MM.1S (cell line): ENCODE data around the gene CNNM1.

Experiments used
- DNase-seq: peaks from one replicate; pipeline ENCODE4 v3.0.0-alpha.2; 2015
- H2AFZ ChIP-seq: fragments of 300-600 bp; sonication (generic); 2 replicates; pipeline ENCODE4 v1.6.0; 2016; ENCODE audit warnings: antibody characterized with exemption, low read length
- H3F3A ChIP-seq: fragments of 300-600 bp; sonication (generic); 2 replicates; pipeline ENCODE4 v1.6.1; 2016; ENCODE audit warnings: mild to moderate bottlenecking, antibody characterized with exemption, low read length, moderate library complexity, mixed read lengths; ENCODE audit not compliant: insufficient read depth
- H3K27ac ChIP-seq: fragments of 300-600 bp; sonication (generic); 2 replicates; pipeline ENCODE4 v1.5.1; 2016; ENCODE audit warnings: mild to moderate bottlenecking, low read length
- H3K27me3 ChIP-seq: fragments of 300-600 bp; sonication (generic); replicated peaks from 2 replicates; pipeline ENCODE4 v1.6.0; 2016; ENCODE audit warnings: low read length; ENCODE audit not compliant: insufficient read depth
- H3K36me3 ChIP-seq: fragments of 300-600 bp; sonication (generic); replicated peaks from 2 replicates; pipeline ENCODE4 v1.6.1; 2016; ENCODE audit warnings: mild to moderate bottlenecking, low read length, mixed read lengths; ENCODE audit not compliant: insufficient read depth
- H3K4me1 ChIP-seq: fragments of 300-600 bp; sonication (generic); 2 replicates; pipeline ENCODE4 v1.6.1; 2016; ENCODE audit warnings: low read length, mixed read lengths
- H3K4me2 ChIP-seq: fragments of 300-600 bp; sonication (generic); 2 replicates; pipeline ENCODE4 v1.6.0; 2016; ENCODE audit warnings: low read depth, low read length
- H3K4me3 ChIP-seq: fragments of 300-600 bp; sonication (generic); 2 replicates; pipeline ENCODE4 v1.5.1; 2016; ENCODE audit warnings: low read length, mixed read lengths
- H3K79me2 ChIP-seq: fragments of 300-600 bp; sonication (generic); 2 replicates; pipeline ENCODE4 v1.6.1; 2016; ENCODE audit warnings: mixed run types, low read length, mixed read lengths
- H3K9ac ChIP-seq: fragments of 300-600 bp; sonication (generic); 2 replicates; pipeline ENCODE4 v1.6.1; 2016; ENCODE audit warnings: low read length, mixed read lengths
- H3K9me2 ChIP-seq: fragments of 300-600 bp; sonication (generic); replicated peaks from 2 replicates; pipeline ENCODE4 v1.6.1; 2016; ENCODE audit warnings: mild to moderate bottlenecking, low read length, mixed read lengths; ENCODE audit not compliant: insufficient read depth
- H3K9me3 ChIP-seq: fragments of 300-600 bp; sonication (generic); replicated peaks from 2 replicates; pipeline ENCODE4 v1.6.1; 2016; ENCODE audit warnings: mild to moderate bottlenecking, low read length, mixed read lengths; ENCODE audit not compliant: insufficient read depth
- H4K20me1 ChIP-seq: fragments of 300-600 bp; sonication (generic); 2 replicates; pipeline ENCODE4 v1.6.1; 2016; ENCODE audit warnings: mild to moderate bottlenecking, low read length, moderate library complexity, mixed read lengths; ENCODE audit not compliant: insufficient read depth
- EZH2 ChIP-seq: fragments of 300-600 bp; sonication (generic); optimal IDR thresholded peaks from 2 replicates; pipeline ENCODE3; 2017; ENCODE audit warnings: low read depth, mild to moderate bottlenecking, antibody characterized with exemption, low read length, mixed read lengths
- EZH2phosphoT487 ChIP-seq: fragments of 300-600 bp; sonication (generic); IDR thresholded peaks from 2 replicates; pipeline ENCODE4 v1.6.1; 2018; ENCODE audit warnings: antibody characterized with exemption, low read length
- TF ChIP-seq, protein P1 (sequence below): fragments of 300-600 bp; sonication (generic); IDR thresholded peaks from 2 replicates; pipeline ENCODE4 v1.5.1; 2016; ENCODE audit warnings: antibody characterized with exemption, low read length, mixed read lengths

Gene CNNM1

DNA sequence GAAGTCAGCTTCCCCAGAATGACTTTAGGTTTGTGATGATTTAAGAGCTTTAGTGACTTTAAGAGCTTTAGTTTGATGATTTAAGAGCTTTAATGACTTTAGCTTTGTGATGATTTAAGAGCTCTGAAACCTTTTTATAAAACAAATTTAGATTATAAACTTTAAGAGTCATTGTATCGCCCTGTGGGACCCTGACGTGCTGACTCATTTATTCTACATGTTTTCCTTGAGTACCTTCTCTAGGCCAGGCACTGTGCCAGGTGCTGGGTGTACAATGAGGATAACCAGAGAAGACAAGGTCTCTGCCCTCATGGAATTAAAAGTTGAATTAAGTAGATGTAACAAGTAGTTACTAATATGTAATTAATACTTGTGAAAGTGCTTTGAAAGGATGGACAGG is 45.4 kb downstream of the CNNM1 start:
- DNase-seq, result no peak
- TF ChIP-seq EZH2, result no peak
- no peaks in the 10 kb centered on the region for H3F3A ChIP-seq
- no peaks in the 10 kb centered on the region for H4K20me1 ChIP-seq
- H3K27ac ChIP-seq, result no peak overlapping the region
- no peak overlapping the region for H3K4me3 ChIP-seq
- H3K4me2 ChIP-seq, result no peak overlapping the region
- no peaks in the 10 kb centered on the region for H3K36me3 ChIP-seq
- no peaks in the 10 kb centered on the region for H3K79me2 ChIP-seq
- peaks cover 15% of the 10 kb centered on the region for H3K4me1 ChIP-seq
- no peak overlapping the region for H2AFZ ChIP-seq
- H3K9me3 ChIP-seq, result no peaks in the 10 kb centered on the region
- no peaks in the 10 kb centered on the region for H3K9me2 ChIP-seq
- no peak overlapping the region for H3K9ac ChIP-seq
- H3K27me3 ChIP-seq, result peaks cover 42% of the 10 kb centered on the region

DNA sequence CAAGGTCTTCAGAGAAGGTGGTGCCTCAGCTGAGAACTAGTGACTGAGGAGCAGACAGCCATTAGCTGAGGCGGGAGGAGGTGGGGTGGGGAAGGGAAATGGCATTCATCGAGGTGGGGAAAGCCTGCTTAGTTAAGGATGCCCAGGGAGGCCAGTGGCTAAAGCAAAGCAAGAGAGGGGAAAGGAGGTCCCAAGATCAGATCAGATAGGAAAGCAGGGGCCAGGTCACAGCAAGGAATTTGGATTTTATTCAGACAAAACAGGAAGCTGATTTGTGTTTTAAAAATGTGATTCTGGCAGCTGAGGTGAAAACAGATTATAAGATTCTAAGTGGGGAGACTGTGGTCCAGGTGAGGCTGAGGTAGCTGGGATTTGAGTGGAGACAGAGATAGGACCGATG is 45.8 kb downstream of the CNNM1 start:
- Histone ChIP-seq H3K4me3 (no peak overlapping the region), H3K9me2 (no peaks in the 10 kb centered on the region), H3K4me2 (no peak overlapping the region)

DNA sequence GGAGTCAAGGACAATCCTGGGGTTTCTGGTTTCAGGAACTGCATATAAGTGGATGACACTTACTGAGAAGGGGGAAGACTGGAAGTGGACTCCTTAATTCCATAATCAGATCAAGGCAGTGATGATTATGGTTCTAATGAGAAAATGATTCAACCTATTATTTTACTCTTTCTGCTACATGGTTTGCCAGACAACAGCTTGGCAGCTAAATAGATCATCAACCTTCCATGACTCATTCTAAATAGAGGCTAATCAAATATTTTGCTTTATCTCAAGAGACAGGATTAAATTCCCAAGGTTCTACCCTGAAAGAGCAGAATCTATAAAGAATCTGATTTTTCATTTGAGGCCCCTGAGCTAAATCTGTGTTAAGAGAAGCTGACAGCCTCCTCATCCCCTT is 46.3 kb downstream of the CNNM1 start:
- Histone ChIP-seq H3K36me3 (no peaks in the 10 kb centered on the region), H3K27me3 (peaks cover 33% of the 10 kb centered on the region), H3K9me2 (no peaks in the 10 kb centered on the region), H3K79me2 (no peaks in the 10 kb centered on the region), H3K9me3 (no peaks in the 10 kb centered on the region), H3K4me2 (no peak overlapping the region), H3K27ac (no peak overlapping the region), H3K4me3 (no peak overlapping the region), H3K4me1 (peaks cover 12% of the 10 kb centered on the region), H3F3A (no peaks in the 10 kb centered on the region), H2AFZ (no peak overlapping the region), H4K20me1 (no peaks in the 10 kb centered on the region), H3K9ac (no peak overlapping the region)
- no peak for TF ChIP-seq EZH2
- no peak for DNase-seq

More for the DNA sequence above, 45.8 kb downstream of the CNNM1 start:
- H3K27ac ChIP-seq, result no peak overlapping the region
- no peaks in the 10 kb centered on the region for H3K36me3 ChIP-seq
- no peak overlapping the region for H3K9ac ChIP-seq
- H3K27me3 ChIP-seq, result peaks cover 38% of the 10 kb centered on the region
- no peak for DNase-seq
- no peaks in the 10 kb centered on the region for H3K9me3 ChIP-seq
- no peaks in the 10 kb centered on the region for H3K79me2 ChIP-seq
- H3F3A ChIP-seq, result no peaks in the 10 kb centered on the region
- H4K20me1 ChIP-seq, result no peaks in the 10 kb centered on the region
- peaks cover 15% of the 10 kb centered on the region for H3K4me1 ChIP-seq
- TF ChIP-seq EZH2phosphoT487 (no peak), EZH2 (no peak)
- TF ChIP-seq, protein P1, sequence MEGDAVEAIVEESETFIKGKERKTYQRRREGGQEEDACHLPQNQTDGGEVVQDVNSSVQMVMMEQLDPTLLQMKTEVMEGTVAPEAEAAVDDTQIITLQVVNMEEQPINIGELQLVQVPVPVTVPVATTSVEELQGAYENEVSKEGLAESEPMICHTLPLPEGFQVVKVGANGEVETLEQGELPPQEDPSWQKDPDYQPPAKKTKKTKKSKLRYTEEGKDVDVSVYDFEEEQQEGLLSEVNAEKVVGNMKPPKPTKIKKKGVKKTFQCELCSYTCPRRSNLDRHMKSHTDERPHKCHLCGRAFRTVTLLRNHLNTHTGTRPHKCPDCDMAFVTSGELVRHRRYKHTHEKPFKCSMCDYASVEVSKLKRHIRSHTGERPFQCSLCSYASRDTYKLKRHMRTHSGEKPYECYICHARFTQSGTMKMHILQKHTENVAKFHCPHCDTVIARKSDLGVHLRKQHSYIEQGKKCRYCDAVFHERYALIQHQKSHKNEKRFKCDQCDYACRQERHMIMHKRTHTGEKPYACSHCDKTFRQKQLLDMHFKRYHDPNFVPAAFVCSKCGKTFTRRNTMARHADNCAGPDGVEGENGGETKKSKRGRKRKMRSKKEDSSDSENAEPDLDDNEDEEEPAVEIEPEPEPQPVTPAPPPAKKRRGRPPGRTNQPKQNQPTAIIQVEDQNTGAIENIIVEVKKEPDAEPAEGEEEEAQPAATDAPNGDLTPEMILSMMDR, result no peak
- no peak overlapping the region for H2AFZ ChIP-seq

DNA sequence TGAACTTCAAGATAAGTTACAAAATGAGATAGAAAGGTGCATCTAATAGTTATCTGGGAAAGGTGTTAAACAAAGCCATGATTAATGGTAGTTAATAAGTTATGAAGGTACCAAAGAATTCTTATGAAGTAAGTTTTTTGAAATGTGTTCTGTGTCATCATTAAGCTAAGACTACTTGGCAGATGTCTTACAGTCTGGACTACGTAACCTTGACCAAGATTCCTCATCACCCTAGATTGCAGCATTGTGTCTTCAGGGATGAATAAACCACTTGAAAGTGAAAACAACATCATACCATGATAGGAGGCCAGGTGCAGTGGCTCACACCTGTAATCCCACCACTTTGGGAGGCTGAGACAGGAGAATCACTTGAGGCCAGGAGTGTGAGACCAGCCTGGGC is 53.0 kb downstream of the CNNM1 start:
- Histone ChIP-seq H3F3A (peaks cover 4% of the 10 kb centered on the region; the same call in 1 of the 2 replicates), H4K20me1 (no peaks in the 10 kb centered on the region), H3K27ac (no peak overlapping the region), H3K36me3 (no peaks in the 10 kb centered on the region), H3K4me2 (no peak overlapping the region), H3K4me3 (no peak overlapping the region), H2AFZ (no peak overlapping the region), H3K9me3 (no peaks in the 10 kb centered on the region), H3K9me2 (no peaks in the 10 kb centered on the region), H3K9ac (no peak overlapping the region), H3K4me1 (peaks cover 28% of the 10 kb centered on the region), H3K27me3 (no peaks in the 10 kb centered on the region), H3K79me2 (no peaks in the 10 kb centered on the region)
- peak; percentile 26 for DNase-seq
- TF ChIP-seq EZH2, result no peak
- TF ChIP-seq EZH2phosphoT487, result no peak
- TF ChIP-seq, protein P1, result no peak
